Renal pelvis (tissue), 4 donors: Measurements from ENCODE around the gene NOS1AP. TPM values are rescaled to one million over a fixed set of nuclear protein-coding genes. Genes with fewer than 3 reads are reported as not detected.
A peak's percentile ranks its signal among the peaks of the same experiment; 100 is the strongest.
"Not testable (repeated sequence)": the region's sequence is repeated elsewhere in the genome, so short reads cannot be mapped to it uniquely, and the experiment has no call there.

Source experiments
- DNase-seq: peaks from one replicate; pipeline ENCODE4 v3.0.0-alpha.2; 2013
- polyA plus RNA-seq, 3 donors: library from polyadenylated mRNA; unstranded; fragments of 120-200 nt; gene quantifications; one replicate each; pipeline ENCODE4 v1.2.1, GENCODE V29; 2013; ENCODE audit not compliant: insufficient read length in 3 of 3

The NOS1AP gene
- polyA plus RNA-seq, 3 donors = 9.6 to 14.1 (median 10.0) TPM

DNA sequence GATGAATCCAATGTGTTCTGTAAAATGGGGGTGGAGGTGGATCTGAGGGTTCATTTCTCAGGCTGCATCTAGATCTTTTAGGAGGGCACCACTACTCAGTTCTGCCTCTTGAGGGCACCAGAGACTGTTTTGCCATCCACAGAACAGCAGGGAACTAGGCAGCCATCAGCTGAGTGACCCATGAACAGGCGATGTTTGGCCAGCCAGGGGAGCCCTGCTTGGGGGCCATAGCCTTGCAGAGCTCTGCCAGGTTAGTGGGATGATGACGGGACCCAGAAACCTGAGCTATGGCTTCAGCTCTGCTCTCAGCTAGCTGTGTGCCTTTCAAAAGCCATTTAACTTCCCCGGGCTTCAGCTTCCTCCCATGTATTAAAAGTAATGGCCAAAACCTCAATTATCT lies 13.4 kb upstream of the NOS1AP start:
- peak; percentile 68 for DNase-seq

DNA sequence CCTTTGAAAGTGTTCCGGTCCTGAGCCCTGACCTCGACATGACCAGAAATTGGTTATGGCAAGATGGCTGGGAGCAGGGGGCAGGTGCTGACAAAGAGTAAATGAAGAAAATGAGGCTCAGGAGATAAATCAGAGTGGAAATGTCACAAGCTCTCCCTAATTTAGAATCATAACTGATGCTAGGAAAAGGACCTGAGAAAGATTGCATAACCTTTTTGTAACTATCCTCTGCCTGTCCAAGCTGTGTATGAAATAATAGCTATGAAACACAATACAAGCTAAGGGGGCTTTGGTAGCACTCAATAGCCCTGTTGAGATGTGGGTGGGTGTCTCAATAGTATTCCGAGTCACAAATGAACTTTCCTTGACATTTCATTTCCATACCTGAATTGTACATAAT lies 12.9 kb upstream of the NOS1AP start:
- no peak for DNase-seq

DNA sequence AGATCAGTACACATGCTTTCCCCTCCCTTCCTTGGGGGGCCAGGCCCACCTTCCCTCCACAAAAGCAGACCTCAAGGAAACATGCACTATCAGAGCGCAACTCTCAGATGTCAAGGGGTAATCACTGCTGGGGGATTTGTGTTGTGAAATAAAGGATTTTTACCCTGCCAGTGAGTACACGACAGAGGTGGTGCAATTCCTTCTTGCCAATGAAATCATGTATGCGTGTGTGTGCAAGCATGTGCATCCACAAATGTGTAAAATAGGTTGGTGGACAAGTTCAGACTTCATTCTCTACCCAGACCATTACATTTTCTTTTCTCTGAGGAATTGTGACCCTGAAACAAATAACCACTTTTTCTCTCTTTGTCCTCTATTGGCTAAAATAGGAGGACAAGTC lies 9.8 kb upstream of the NOS1AP start:
- DNase-seq = no peak

- DNase-seq = no peak
These were observed 9.2 kb upstream of the NOS1AP start for GRCh38 chr1:162060314-162060713.

- peak; percentile 48 for DNase-seq
These were observed 6.9 kb upstream of the NOS1AP start for GRCh38 chr1:162062542-162063015.

DNA sequence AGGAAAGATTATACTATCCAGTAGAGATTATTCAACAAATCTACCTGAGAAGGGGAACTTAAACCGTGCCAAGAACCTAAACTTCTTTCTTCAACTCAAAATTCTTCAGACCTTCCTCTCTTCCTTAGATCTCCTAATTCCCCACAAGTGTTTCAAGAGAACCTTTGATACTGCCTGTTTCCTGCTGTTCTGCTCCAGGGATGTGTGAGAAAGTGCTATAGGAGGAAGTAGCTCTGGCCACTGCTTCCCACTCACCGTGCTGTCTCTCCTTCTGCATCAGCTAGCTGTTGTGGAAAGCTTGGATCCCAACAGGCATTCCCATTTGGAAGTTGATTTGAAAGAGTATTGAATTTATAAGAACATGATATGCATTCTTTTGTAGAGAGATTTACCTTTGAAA lies 4.5 kb upstream of the NOS1AP start:
- DNase-seq = no peak

DNA sequence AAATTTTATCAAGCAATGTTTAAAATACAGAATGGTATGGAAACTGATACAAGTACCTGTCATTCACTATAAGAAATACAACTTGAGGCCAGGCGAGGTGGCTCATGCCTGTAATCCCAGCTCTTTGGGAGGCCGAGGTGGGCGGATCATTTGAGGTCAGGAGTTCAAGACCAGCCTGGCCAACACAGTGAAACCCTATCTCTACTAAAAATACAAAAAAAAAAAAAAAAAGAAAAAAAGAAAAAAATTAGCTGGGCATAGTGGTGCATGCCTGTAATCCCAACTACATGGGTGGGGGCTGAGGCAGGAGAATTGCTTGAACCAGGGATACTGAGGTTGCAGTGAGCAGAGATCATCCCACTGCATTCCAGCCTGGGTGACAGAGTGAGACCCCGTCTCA lies 2.7 kb upstream of the NOS1AP start:
- DNase-seq = not testable (repeated sequence)

GRCh38 chr1:162067466-162067865 lies 2.0 kb upstream of the NOS1AP start:
- DNase-seq = no peak

DNA sequence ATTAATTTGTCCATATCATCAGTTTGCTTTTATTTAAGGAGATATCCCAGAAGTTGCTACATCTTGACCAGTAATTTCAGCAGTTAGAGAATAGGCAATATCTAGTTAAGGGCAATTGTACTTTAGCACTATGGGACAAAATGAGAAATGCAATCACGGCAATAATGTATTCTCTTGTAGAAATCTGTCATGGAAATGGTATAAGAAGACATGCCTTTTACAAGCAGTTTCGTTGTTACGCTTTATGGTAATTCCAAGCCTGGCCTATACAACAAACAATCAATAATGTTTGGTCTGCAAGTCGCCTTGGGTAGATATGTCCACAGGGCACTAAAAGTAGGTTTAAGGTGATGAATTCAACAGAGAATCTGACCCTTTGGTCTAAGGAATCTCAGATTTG lies 1.2 kb upstream of the NOS1AP start:
- no peak for DNase-seq

- DNase-seq = peak; percentile 56
These were observed 730 bp downstream of the NOS1AP start for GRCh38 chr1:162070094-162070748.

DNA sequence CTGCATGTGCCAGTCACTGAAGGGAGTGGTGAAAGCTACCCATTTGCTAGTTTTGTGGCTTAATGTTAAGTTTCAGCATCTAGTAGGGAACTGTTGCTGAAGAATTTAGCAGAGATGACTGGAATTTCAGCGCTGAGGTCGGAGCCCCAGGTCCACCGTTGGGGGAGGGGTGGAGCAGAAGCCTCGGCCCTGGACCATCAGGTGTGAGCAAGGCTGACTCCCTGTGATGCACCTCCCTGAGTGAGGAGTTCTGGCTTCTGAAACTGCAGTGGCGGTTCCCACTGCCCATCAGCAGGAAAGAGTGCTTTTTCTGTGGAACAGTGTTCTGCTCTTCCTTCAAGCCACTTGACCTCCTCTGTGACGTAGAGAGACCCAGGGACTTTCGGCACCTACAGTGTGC lies 1.3 kb downstream of the NOS1AP start:
- DNase-seq = no peak

DNA sequence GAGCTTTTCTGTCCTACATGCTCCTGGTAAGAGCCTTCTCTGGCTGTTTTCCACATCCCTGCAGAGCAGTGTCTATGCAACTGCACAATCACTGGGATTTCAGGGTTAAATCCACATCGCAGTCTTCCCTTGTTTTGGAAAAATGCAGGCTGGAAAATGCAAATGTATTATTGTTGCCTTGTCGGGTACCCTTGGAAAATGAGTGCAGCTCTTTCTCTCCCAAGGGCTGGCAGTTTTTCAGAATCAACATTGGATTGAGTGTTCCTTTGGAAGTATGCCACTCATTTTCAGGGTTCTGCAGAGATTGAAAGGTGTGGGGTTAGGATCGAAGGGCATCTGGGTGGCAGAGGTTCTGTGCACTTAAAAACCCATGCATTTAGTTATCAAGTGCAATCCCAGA lies 3.2 kb downstream of the NOS1AP start:
- DNase-seq = no peak

GRCh38 chr1:162074276-162075005 lies 5.0 kb downstream of the NOS1AP start:
- no peak for DNase-seq

GRCh38 chr1:162075862-162076261 lies 6.4 kb downstream of the NOS1AP start:
- DNase-seq = no peak

- no peak for DNase-seq
These were observed 8.3 kb downstream of the NOS1AP start for GRCh38 chr1:162077648-162078299.

GRCh38 chr1:162079030-162079429 lies 9.5 kb downstream of the NOS1AP start:
- no peak for DNase-seq

- no peak for DNase-seq
These were observed 11.1 kb downstream of the NOS1AP start for GRCh38 chr1:162080472-162081015.

DNA sequence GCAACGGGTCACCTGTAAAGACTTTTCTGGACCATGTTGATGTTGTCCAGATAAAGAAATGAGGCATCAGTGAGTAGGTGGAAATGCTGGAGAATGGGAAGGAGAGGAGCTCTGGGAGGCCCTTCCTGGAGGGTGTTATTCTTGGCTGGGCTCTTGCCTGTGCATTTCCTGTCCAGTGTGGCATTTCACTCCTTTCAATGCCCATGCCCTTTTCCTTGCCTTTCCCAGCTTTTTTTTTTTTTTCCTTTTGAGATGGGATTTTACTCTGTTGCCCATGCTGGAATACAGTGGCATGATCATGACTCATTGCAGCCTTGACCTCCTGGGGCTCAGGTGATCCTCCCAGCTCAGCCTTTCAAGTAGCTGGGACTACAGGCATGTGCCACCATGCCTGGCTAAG lies 11.8 kb downstream of the NOS1AP start:
- no peak for DNase-seq

GRCh38 chr1:162082080-162082479 lies 12.6 kb downstream of the NOS1AP start:
- DNase-seq = not testable (repeated sequence)

DNA sequence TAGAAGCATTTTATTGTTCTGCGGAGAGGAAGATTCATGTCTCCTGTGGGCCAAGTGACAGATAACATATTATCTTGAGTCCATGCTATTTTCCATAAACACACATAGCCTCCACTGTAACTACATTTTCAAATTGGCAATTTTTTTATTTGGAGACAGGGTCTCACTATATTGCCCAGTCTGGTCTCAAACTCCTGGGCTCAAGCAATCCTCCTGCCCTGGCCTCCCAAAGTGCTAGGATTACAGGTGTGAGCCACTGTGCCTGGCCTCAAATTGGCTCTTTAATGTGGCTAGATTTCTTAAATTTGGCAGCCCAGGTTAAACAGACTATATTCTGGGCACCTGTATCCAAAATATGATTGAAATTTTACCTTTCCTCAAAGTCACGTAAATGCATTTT lies 13.8 kb downstream of the NOS1AP start:
- no peak for DNase-seq

DNA sequence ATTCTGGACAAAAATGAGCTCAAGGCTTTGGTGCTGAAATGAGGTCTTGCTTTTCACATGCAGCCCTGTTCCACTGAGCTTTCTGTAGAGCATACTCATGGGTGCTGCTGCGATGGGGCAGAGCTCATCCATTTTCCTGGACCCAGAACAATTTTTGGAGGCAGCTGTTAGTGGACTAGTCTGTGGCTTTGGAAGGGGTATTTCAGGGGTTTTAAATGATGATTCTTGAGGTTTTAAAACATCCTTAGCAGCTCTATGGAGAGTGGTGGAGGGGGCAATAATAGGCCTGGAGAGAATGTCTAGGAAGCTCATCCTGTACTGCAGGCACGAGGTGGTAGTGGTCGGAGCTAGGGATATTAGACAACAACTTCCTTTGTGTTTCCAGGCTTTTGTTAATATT lies 16.5 kb downstream of the NOS1AP start:
- DNase-seq = no peak

- DNase-seq = no peak
These were observed 17.6 kb downstream of the NOS1AP start for GRCh38 chr1:162087111-162087510.

DNA sequence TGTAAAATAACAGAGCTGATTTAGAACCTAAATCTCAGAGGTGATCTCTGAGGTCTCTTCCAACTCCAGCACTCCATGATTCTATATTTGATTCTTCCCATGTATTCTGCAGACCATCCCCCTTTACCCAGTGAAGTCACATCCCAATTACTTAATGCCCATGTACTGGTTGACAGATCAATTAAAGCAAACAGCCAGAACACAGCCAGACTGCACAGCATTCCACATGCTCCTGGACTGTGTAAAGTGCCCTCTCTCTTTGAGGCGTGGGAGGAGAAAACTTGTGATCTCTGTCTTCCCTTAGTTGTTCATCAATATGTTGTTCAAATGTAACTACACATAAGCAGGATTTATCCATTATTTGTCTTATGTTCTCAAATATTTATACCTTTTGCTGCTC lies 18.1 kb downstream of the NOS1AP start:
- no peak for DNase-seq
